Neural crest cell (in vitro differentiated cells): ENCODE results near the gene SLC9A3. TPM values are rescaled to one million over a fixed set of nuclear protein-coding genes. Genes with fewer than 3 reads are reported as not detected.

ENCODE experiments used
- DNase-seq: peaks from one replicate; pipeline ENCODE4 v3.0.0; 2021; ENCODE audit warnings: low read depth, mixed read lengths, low spot score
- H3K27ac Mint-ChIP-seq: one replicate; pipeline ENCODE4 v1.8.0; 2021; ENCODE audit warnings: mild to moderate bottlenecking, mixed read lengths; ENCODE audit not compliant: unreplicated experiment
- H3K27me3 Mint-ChIP-seq: 2 replicates; pipeline ENCODE4 v1.8.0; 2021; ENCODE audit warnings: low read depth, mild to moderate bottlenecking, mixed read lengths
- H3K36me3 Mint-ChIP-seq: 2 replicates; pipeline ENCODE4 v1.8.0; 2021; ENCODE audit warnings: low read depth, mild to moderate bottlenecking, mixed read lengths
- H3K4me1 Mint-ChIP-seq: 2 replicates; pipeline ENCODE4 v1.8.0; 2021; ENCODE audit warnings: mixed read lengths
- H3K4me3 Mint-ChIP-seq: one replicate; pipeline ENCODE4 v1.8.0; 2021; ENCODE audit warnings: mild to moderate bottlenecking, mixed read lengths
- H3K9me3 Mint-ChIP-seq: 2 replicates; pipeline ENCODE4 v1.8.0; 2021; ENCODE audit warnings: mixed read lengths
- total RNA-seq: library from RNA; stranded (reverse); gene quantifications from 2 replicates; pipeline ENCODE4 v1.2.1, GENCODE V29; 2021
- TF ChIP-seq, protein P1 (sequence below): fragments of 200-600 bp; sonication (generic); conservative IDR thresholded peaks from 2 replicates; pipeline ENCODE4 v1.5.0; 2021; ENCODE audit warnings: antibody characterized with exemption, mild to moderate bottlenecking

SLC9A3 gene
- total RNA-seq, 1 donor from 2014 or later = 1.5 TPM

DNA sequence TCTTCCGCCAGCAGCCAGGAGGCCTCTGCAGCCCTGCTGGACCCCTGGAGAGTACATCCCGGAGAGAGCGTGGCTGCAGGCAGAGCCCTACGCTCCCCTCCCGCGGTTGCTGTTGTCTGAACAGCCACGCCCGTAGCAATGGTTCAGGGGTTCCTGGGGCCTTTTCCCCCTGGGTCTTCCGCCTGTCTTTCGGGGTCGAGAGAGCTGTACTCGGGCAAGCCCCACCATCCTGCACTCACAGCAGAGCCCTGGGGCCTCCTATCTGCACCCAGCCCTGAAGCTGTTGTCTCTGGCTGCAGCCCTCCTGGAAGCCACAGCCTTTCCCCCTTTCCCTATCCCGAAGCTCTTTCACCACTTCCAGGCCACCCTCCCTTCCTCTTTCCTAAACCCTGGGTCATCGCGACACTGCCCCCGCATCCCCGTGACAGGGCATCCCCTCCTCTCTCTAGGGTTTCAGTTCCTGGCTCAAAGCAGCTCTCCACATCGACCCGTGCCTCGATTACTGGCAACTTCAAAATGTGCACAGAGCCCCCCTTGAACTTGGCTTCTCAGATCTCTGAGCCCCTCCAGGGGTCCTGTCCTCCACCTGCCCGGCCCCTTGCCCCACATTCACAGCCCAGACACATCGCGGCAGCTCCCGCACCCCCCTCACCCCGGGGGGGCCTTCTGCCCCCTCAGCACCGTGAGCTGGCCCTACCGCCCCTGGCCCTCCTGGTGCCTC, 44.0 kb upstream of the SLC9A3 start:
- H3K36me3 Mint-ChIP-seq = no peaks in the 10 kb centered on the region
- H3K4me3 Mint-ChIP-seq = no peak overlapping the region
- peaks cover 27% of the 10 kb centered on the region for H3K27me3 Mint-ChIP-seq
- no peaks in the 10 kb centered on the region for H3K4me1 Mint-ChIP-seq
- no peak for DNase-seq
- TF ChIP-seq, protein P1, sequence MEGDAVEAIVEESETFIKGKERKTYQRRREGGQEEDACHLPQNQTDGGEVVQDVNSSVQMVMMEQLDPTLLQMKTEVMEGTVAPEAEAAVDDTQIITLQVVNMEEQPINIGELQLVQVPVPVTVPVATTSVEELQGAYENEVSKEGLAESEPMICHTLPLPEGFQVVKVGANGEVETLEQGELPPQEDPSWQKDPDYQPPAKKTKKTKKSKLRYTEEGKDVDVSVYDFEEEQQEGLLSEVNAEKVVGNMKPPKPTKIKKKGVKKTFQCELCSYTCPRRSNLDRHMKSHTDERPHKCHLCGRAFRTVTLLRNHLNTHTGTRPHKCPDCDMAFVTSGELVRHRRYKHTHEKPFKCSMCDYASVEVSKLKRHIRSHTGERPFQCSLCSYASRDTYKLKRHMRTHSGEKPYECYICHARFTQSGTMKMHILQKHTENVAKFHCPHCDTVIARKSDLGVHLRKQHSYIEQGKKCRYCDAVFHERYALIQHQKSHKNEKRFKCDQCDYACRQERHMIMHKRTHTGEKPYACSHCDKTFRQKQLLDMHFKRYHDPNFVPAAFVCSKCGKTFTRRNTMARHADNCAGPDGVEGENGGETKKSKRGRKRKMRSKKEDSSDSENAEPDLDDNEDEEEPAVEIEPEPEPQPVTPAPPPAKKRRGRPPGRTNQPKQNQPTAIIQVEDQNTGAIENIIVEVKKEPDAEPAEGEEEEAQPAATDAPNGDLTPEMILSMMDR = no peak
- H3K27ac Mint-ChIP-seq = no peak overlapping the region
- no peaks in the 10 kb centered on the region for H3K9me3 Mint-ChIP-seq

DNA sequence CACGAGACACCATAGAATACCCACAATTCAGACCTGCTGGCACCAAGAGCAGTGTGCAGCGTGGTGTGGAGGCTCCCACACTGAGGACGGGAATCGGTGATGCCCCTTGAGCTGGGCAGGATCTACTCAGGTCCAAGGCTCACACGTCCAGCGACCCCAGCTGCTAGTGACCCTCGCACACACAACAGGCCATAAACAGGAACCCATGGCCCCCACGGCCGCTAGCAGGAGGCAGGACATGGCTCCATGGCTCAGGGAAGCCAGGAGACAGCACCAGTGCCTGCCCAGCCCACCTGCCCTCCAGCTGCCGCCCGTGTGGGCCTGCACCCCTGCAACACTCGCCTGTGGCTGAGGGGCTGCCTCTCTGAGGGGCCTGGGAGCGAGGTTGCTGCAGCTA, 43.4 kb upstream of the SLC9A3 start:
- DNase-seq = no peak
- TF ChIP-seq, protein P1 = no peak
- H3K9me3 Mint-ChIP-seq = no peaks in the 10 kb centered on the region
- no peaks in the 10 kb centered on the region for H3K36me3 Mint-ChIP-seq
- peaks cover 27% of the 10 kb centered on the region for H3K27me3 Mint-ChIP-seq
- no peaks in the 10 kb centered on the region for H3K4me1 Mint-ChIP-seq
- H3K27ac Mint-ChIP-seq = no peak overlapping the region
- no peak overlapping the region for H3K4me3 Mint-ChIP-seq

DNA sequence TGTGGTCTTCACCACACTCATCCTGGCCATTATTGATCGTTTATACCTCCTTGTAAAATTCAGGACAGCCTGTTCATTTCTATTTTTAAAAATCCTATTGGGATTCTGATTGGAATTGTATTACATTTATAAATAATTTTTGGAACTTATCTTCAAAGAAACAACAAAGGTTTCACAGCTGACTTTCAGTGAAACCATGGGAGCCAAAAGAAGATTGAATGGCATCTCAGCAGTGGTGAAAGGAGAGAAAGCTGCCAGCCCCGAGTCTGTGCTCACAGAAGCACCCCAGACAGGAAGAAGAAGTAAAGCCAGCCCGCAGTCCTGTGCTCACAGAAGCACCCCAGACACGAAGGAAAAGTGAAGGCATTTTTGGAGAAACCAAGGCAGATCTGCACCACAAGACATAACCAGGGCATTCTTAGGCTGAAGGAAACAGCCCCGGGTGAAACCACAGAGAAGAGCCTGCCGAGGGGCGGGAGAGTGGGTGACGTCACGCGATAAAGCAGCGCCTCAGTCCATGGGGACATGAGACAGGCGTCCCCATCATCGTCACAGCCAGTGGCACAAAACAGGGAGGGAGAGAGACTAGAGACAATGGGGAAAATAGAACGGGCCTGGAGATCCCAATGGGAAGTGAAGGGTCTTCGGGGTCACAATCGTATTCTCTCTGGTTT, 42.5 kb upstream of the SLC9A3 start:
- Mint-ChIP-seq H3K36me3 (no peaks in the 10 kb centered on the region), H3K27ac (no peak overlapping the region), H3K9me3 (no peaks in the 10 kb centered on the region), H3K27me3 (peaks cover 24% of the 10 kb centered on the region), H3K4me1 (no peaks in the 10 kb centered on the region), H3K4me3 (no peak overlapping the region)
- TF ChIP-seq, protein P1 = no peak
- no peak for DNase-seq

DNA sequence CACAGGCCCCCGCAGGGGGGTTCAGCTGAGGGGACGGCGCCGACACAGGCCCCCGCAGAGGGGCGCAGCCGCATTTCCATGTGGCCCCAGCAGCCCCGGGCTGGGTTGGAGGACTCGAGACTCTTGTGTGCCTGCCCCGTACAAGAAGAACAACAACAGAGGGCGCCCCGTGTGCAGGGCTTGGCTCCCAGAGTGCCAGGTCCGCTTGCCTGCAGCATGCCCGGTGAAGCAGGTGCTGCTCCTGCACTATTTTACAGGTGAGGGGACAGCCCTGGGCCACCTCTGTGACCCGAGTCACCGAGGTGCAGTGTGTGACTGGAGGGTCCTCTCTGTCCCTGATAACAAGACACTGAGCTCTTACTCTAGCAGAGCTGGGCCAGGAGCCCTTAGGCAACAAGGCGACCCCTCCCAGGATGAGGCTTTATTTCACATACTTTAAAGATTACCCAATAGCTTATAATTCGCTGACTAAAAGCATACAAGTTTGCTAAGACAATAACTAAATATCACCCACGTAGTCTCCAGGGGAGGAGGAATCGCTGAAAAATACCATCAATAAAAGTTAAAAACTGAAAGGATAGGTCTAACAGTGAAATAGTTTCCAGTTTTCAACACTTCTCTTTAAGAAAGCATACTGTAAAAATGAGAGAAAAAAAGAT, 41.7 kb upstream of the SLC9A3 start:
- peaks cover 26% of the 10 kb centered on the region for H3K27me3 Mint-ChIP-seq
- no peak overlapping the region for H3K27ac Mint-ChIP-seq
- H3K4me3 Mint-ChIP-seq = no peak overlapping the region
- H3K4me1 Mint-ChIP-seq = no peaks in the 10 kb centered on the region
- no peaks in the 10 kb centered on the region for H3K9me3 Mint-ChIP-seq
- no peaks in the 10 kb centered on the region for H3K36me3 Mint-ChIP-seq
- DNase-seq = no peak
- TF ChIP-seq, protein P1 = no peak

DNA sequence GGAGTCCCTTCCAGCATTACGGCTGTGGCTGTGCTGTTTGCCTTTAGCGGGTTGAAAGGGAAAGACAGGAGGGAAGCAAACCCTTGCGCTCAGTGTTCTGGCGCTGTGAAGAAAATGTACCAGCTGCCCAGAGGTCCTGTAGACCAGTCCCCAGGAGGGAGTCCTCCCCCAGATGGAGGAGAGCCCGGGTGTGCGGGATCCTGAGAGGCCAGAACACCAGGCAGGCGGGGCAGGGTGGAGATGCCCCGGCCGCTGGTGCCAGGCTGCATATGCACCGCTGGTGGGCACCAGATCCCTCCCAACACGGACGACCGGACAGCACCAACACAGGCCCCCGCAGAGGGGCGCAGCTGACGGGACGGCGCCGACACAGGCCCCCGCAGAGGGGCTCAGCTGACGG, 37.2 kb upstream of the SLC9A3 start:
- DNase-seq = no peak
- no peak overlapping the region for H3K27ac Mint-ChIP-seq
- TF ChIP-seq, protein P1 = no peak

More for the DNA sequence above, 37.2 kb upstream of the SLC9A3 start:
- Mint-ChIP-seq H3K4me3 (no peak overlapping the region), H3K9me3 (no peaks in the 10 kb centered on the region), H3K36me3 (no peaks in the 10 kb centered on the region), H3K4me1 (no peaks in the 10 kb centered on the region), H3K27me3 (peaks cover 25% of the 10 kb centered on the region)
